Retina (tissue), 1 donor: Measurements from ENCODE around the gene TLR6.
A peak's percentile ranks its signal among the peaks of the same experiment; 100 is the strongest.
"Not testable (repeated sequence)": the region's sequence is repeated elsewhere in the genome, so short reads cannot be mapped to it uniquely, and the experiment has no call there.

Experiments used
- DNase-seq: peaks from one replicate; pipeline ENCODE4 v3.0.0-alpha.2; 2016

The TLR6 gene

DNA sequence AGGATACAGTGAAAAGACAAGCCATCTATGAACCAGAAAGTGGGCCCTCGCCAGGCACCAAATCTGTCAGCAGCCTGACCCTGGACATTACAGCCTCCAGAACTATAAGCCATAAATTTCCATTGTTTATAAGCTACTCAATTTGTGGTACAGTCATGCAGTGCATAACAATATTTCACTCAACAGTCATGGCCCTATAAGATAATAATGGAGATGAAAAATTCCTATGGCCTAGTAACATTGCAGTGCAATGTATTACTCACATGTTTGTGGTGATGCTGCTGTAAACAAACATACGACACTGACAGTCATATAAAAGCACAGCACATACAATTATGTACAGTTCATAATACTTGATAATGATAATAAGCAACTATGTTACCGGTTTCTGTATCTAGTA lies 34.9 kb downstream of the TLR6 start:
- no peak for DNase-seq

DNA sequence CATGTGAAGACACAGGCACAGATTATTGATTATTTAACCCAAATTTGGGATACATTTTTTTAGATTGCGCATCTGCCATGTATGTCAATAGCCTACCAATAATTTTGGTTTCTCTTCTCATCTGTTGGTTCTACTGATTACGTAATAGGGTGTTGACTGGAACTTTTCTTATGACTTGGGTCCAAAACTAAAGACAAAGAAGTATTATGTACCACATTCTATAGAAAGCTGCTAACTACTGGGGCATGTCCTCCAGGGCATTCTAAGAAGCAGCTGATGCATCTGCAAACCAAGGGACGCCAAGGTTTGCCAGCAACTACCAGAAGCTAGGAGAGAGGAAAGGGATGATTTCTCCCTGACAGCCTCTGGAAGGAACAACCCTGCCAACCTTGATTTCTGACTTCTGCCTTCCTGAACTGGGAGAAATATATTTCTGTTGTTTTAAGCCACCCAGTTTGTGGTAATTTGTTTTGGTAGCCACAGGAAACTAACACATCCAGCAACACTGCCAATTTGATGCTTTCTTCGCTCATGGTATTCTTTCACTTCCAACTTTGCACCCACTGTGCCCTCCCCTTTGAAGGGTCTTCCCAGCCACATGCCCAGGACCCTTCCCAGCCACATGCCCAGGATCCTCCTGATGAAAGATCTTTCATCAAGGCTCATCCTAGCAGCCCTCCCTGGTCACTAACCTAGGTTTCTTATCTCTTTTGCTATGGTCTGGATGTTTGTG lies 36.1 kb downstream of the TLR6 start:
- no peak for DNase-seq

DNA sequence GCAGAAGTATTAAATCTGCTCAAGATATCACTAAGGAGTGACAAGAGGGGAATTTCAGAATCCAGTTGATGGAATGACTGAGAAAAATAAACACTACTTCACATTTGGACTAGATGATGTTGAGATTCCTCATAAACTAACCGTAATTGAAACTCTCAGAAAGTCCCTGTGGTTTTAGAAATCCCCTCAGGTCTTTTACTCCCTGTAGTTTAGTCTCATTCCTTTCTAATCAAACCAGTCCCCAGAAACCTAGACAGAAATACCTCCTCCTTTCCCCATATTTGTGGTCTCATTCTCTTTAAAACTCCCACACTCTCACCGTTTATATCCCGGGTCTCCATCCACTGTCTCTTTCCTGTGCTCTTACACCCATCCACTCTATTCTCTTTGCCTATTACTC lies 37.0 kb downstream of the TLR6 start:
- no peak for DNase-seq

DNA sequence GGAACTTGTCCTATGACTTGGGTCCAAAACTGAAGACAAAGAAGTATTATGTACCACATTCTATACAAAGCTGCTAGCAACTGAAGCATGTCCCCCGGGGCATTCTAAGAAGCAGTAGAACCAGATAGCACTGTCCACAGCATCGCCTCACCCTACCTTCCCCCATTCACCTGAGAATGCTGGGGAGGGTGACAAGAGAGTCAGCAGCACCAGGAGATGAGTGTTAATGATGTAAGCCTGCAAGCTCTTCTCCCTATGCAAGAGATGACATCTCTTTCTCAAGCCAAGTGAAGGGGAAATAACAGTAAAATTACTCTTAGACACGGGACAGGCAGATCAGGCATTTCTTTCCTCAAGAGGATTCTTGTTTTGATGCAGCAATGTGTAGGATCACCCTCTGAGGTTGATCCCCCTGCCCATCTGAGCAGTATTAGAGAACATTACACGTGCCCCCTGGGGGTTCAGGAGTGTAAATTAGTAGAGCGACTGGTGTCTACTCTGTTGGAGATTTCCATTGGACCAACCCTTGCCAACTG lies 38.1 kb downstream of the TLR6 start:
- no peak for DNase-seq

DNA sequence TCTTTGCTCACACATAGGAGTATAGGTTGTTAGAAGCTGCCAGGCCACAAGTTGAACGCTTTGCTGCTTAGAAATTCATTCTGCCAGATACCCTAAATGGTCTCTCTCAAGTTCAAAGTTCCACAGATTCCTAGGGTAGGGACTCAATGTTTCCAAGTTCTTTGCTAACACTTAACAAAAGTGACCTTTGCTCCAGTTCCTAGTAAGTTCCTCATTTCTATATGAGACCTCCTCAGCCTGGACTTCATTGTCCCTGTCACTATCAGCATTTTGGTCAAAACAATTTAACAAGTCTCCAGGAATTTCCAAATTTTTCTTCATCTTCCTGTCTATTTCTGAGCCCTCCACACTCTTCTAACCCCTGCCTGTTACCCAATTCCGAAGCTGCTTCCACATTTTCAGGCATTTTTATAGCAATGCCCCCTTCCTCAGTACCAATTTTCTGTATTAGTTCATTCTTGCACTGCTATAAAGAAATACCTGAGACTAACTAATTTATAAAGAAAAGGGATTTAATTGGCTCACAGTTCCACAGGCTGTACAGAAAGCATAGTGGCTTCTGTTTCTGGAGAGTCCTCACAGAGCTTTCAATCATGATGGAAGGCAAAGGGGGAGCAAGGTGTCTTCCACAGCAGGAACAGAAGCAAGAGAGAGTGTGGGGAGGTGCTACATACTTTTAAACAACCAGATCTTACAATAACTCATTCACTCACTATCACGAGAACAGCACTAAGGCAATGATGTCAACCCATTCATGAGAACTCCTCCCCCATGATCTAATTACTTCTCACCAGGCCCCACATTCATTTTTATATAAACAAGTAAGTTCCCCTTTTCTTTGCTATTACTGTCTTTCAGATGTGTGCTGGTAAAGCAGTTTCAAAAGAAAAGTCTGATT lies 40.5 kb downstream of the TLR6 start:
- no peak for DNase-seq

DNA sequence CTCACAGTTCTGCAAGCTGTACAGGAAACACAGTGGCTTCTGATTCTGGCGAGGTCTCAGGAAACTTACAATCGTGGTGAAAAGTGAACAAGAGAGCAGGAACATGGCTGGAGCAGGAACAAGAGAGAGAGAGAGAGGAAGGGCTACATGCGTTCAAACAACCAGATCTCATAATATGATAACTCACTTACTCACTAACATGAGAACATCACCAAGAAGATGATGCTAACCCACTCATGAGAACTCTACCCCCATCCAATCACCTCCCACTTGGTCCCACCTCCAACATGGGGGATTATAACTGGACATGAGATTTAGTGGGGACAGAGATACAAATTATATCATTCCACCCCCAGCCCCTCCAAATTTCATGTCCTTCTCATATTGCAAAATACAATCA lies 42.2 kb downstream of the TLR6 start:
- DNase-seq = no peak

DNA sequence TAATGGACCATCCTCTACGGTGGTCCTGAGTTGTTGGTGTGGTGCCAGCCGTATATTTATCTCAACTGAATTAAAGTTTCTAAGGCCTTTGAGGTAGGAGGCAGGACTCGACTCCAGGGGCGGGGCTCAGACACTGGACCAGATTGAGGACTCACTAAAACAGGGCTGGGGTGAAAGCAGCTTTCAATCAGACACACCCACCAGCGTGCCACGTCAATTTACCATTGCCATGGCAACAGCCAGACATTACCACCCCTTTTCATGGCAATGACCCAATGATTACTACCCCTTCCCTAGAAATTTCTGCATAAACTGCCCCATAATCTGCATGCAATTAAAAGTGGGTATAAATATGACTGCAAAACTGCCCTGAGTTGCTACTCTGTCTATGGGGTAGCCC lies 45.3 kb downstream of the TLR6 start:
- no peak for DNase-seq

DNA sequence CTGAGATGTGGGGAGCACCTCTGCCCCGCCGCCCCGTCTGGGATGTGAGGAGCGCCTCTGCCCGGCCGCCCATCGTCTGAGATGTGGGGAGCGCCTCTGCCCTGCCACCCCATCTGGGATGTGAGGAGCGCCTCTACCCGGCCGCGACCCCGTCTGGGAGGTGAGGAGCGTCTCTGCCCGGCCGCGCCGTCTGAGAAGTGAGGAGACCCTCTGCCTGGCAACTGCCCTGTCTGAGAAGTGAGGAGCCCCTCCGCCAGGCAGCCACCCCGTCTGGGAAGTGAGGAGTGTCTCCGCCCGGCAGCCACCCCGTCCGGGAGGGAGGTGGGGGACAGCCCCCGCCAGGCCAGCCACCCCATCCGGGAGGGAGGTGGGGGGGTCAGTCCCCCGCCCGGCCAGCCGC lies 49.2 kb downstream of the TLR6 start:
- not testable (repeated sequence) for DNase-seq

DNA sequence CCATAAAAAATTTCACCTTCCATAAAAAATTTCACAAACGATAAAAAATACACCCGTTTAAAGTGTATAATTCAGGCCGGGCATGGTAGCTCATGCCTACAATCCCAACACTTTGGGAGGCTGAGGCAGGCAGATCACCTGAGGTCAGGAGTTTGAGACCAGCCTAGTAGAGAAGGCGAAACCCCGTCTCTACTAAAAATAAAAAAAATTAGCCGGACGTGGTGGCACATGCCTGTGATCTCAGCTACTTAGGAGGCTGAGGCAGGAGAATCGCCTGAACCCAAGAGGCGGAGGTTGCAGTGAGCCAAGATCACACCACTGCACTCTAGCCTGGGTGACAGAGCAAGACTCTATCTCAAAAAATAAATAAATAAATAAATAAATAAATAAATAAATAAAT lies 50.4 kb downstream of the TLR6 start:
- not testable (repeated sequence) for DNase-seq

DNA sequence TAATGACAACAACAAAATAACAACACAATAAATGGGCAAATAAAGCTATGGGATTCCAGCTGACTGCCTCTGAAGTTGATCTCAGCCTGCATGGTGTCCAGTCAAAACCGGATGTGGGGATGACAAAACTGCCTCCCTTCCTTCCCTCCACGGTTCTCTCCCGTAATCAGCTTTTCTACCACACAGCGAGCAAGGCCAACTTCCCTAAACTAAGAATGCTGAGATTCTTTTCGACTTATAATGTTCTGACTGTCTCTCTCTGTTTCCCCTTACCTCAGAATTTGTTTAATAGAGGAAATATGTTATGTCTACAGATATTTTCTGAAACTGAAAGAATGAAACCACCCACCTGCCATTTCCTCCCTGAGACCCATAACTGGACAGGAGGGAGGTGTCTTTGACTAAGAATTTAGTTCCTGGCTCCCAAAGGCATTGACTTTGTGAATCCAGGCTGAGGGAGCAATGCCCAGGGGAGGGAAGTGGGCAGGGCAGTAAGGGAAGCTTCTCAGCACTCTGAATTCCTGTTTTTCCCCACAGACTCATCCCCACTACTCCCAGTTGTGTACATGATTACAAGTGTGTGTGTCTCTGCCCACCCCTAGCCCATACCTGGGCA lies 51.0 kb downstream of the TLR6 start:
- no peak for DNase-seq

DNA sequence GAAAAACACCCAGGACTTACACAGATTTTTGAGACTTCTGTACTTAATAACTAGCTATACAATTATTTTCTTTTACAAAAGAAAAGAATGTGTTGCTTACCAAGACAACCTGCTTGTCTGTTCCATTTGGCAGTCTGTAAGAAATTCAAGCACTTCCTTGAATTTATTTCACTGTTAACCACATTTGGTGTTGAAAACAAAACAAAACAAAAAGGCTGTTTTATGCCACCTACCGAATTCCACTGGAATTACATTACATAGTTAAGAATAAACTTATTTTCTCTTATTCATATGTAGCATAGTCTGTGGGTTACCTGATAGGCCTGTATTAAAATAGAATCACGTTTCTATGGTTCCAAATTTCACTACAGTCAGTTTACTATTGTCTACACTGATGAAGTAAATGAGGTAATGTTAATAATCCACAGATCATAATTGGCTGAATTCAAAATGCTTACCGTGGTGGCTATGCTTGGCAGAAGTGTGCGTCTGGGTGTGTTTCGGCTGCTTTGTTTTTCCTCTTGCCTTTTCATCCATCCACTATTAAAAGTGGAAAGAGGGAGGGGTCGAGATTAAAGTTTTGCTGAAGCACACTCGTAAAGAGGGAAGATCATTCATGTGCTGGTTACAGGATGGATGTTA lies 51.8 kb downstream of the TLR6 start, which contains the start of gene TLR1:
Gene TLR1, minus strand, starts transcription at position 138 of the 642 bp plus-strand sequence. CDS start 5,960 bp downstream, outside the sequence.
- DNase-seq = no peak

DNA sequence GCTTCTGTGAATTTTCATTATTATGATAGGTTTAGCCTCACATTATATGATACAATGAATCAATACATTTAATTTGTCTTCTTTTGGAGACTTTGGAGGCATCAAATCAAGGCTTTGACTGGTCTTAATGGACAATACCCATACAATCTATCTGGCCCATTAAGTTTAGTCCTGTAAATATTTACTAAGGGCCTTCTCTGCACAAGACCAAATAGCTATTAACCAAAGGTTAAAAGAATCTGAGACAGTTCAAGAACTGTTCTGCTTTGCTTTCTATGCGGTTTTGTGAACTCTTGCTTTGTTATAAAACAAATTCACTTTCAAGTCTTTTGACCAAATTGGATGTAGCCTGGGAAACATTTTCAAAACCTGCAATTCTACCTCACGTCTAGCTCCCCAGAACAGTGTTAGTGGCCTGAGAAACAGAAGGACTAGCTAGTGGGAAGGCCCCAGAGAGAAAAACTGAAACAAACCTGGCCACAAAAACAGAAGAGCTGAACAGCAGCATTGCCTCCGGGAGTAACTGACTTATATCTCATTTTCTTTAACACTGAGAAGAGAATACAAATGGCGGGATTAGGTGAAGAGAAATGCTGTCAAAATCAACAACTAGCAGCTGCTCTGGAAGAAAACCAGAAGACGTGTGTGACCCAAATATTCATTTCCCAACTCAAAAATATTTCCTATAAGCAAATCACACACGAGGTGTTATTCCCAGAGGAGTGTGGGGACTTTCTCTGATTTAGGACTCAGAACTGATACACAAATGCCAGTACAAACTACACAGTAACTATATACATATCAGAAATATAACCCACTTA lies 52.6 kb downstream of the TLR6 start:
- no peak for DNase-seq

DNA sequence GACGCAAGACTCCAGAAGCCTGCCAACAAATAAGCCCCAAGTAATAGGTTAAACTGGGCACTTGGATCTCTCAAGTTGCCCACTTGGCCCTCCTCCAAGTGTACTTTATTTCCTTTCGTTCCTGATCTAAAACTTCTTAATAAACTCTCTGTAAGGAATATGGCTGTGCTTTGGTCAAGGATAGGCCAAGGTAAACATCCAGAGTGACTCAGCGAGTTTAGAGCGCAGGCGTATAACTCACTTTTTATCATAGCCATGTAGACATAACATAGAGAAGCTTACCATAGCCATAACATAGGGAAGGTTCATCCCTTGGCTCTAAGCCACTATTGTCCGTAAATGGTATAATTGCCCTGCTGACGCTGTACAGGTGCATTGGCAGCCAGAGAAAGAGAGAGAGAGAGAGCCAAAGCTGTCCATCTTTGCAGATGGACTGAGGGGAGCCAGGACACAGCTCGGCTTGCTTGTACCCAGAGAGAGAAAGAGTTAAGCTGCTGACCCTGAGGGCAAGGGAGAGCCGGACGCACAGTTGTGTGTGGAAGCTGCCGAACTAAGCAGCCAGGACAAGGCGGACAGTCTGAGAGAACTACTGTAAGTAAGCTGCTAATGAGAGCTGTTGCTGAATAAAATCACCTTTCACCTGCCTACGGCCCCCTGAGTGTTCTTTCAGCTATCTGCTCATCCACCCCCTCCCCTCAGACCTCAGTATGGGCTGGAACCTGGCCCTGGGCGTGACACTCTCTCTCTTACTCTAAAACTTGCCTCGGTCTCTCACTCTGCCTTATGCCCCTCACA lies 53.9 kb downstream of the TLR6 start:
- peak; percentile 9 for DNase-seq

DNA sequence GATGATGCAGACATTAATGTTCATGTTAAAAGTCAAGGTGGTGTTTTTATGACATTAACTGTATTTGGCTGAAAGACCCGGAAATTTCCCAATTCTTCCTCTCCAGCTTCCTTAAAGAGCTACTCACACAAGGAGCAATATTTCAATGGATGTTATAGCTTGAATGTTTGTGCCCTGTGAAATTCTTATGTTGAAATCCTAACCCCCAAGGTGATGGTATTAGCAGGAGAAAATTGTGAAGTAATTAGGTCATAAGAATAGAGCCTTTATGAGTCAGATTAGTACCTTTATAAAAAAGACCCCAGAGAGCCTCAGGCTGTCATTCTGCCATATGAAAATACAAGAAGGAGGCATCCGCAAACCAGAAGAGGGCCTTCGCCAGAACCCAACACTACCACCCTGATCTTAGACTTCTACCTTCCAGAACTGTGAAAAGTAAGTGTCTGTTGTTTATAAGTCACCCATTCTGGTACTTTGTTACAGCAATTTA lies 55.6 kb downstream of the TLR6 start:
- no peak for DNase-seq

DNA sequence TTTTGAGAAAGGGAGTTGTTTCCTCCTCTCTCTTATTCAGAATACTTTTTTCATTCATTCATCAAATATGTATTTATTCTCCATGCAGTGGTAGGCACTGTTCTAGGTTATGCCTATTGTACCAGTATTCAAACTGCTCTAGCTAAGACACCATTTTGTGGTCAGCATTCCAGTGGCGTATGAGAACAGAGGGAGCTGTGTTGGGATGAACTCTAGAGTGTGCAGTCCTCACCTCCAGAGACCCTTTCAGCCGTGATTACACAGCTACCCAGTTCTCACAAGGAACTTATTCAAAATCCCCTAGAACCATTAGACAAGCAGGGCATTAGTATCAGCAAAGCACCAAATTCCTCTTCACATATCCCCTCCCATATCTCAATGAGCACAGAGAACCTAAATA lies 56.3 kb downstream of the TLR6 start:
- DNase-seq = no peak

DNA sequence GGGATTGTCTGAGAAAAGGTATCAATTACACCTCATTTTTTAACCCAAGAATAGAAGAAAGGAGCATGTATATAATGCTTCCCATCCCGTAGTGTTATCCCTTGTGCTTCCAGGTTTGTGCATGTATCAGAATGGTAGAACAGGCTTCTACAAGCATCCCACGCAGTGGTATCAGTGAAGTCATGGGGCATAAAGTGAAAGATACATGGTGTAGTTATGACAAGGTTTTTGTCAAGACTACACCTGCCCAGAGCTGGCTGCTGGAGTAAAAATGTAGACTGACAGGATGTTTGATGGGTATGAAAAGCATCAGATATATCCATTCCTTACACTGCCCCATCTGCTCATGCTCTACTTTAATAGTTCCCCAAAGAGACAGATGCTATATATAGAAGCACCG lies 61.5 kb downstream of the TLR6 start:
- DNase-seq = no peak

DNA sequence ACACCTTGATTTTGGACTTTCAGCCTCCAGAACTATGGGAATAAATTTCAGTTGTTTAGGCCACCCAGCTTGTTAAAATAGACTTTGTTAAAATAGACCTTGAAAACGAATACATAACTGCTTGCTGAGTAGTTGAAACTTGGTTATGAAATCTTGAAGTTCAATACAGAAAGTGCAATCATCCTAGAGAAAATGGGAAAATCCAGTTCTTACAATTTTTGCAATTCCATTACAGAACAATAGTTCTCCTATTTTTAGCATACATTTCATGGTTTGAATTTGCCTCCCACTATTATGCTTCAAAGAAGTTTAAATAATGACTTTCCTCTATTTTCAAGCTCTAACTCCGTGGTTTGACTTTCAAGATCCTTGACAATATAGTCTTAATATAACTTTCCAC lies 62.6 kb downstream of the TLR6 start:
- DNase-seq = no peak

DNA sequence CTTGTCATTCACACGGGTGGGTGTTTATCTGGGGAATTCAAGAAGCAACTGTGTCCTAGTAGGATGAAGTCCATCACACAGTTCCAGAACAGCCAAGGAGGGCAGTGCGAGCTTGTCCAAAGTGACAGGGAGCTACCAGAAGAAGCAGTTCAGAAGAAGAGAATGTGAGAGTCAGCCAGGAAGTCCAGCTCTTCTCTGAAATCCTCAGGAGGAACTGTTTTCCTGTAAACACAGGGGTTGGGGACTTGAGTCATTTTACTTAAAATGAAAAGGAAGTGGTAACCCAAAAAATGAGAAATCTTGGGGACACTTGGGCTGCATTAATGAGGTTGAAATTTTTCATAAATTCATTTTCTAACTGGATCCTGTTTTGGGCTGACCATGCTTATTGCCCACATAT lies 65.6 kb downstream of the TLR6 start:
- DNase-seq = no peak

DNA sequence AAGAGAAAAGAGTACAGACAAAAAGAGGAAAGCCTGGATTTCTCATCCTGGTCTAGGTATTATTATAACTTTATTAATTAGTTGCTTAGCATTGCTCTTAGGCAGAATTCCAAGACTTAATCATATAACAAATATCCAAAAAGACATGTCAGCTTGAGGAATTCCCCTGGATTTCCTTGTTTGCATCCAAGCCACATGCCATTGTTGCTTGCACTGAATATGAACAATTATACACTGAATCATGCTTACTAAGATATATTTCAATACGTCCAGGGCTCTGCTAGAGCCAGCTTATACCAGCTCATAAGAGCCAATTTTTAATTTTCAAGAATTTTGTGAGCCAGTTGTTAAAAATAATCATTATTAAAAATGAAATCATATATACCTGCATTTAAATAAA lies 68.3 kb downstream of the TLR6 start:
- DNase-seq = no peak

DNA sequence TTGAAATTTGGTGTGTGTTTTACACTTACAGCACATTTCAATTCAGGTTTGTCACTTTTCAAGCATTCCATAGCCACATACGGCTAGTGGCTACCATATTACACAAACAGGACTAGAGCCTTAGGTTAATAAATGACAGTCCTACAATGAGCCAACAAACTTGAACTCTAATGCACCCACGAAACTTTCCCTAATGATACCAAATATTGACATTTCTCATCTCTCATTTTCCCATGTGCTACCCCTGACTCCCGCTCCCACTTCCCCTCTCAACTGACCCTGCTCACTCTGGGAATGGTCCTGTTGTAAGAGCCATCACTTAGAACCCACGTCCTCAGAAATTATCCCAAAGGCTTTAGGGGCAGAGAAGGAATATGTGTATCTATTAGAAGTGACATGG lies 68.9 kb downstream of the TLR6 start:
- no peak for DNase-seq

DNA sequence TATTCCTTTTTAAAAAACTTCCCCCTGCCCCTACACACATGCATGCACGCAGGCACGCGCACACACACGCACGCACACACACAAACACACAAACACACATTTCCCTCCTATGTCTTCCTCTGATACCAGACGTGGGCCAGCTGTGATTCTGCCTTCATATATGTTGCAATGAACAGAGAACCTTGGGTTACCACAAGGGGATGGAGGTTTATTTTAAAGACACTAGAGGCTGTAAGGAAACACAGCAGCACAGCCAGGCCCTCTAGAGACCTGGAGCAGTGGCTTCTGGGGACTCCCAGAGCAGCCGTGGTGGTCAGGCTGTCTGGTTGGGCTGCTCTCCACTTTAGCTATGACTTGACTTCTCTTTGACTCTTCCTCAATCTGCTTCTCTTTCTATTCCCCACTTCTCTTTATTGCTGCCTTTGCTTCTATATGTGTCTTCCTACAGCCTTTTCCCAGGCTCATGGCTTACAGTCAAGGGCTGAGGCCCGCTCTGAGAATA lies 70.7 kb downstream of the TLR6 start:
- no peak for DNase-seq
